ENCODE data around the gene HS2ST1. TPM values are rescaled to one million over a fixed set of nuclear protein-coding genes. Genes with fewer than 3 reads are reported as not detected.

The HS2ST1 gene
- total RNA-seq, 2 experiments from 2014 or later = 16.8 to 21.6 TPM

DNA sequence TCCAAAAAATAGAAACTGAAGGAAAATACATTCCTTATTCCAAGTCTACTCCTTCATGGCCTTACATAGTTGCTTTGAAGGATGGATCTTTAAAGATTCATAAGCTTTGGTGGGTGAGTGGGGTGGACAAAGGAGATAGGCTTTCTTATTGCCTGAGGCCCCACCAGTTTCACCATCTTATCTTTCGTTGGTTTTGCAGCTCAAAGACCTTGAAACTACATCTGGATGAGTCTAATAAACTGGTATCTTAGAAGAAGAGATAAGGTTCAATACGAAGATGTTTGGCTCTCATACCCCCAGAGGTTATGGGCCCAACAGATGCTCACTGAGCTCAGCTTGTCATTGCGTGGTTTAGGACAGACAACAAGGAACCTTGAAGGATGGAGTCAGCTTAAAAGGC lies 201.5 kb downstream of the HS2ST1 start:
- no peaks in the 10 kb centered on the region for H3K4me1 Mint-ChIP-seq (ENCODE audit: low read depth)
- intact Hi-C loops (cut with micrococcal nuclease) = no loop called here
- no peak for TF ChIP-seq CTCF (IDR thresholded peaks at IDR 0.05)

DNA sequence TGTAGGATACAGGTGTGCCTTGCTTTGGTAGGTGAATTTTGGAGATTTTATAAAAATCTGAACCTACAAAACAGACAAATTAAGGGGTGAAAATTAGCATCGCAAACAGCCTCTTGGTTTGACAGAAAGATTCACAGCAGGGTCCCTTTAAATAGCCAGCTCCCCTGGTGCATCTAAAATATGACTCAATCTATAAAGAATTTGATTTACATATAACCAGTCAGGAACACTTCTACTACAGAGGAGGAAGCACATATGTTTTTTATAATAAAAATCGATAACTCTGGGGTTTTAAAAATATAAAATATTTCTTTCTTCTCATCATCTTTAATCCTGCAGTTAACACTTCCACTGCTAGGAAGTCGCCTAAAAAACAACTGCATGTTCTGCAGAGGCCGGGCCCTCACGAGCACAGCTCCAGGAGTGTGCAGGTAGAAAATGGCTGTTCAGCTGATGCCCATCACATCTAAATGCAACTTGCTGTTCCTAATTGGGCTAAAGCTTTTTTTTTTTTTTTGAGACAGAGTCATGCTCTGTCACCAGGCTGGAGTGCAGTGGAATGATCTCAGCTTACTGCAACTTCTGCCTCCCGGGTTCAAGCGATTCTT lies 203.4 kb downstream of the HS2ST1 start:
- H3K27me3 Mint-ChIP-seq = no peaks in the 10 kb centered on the region
- H3K9me3 Mint-ChIP-seq = no peaks in the 10 kb centered on the region
- H3K36me3 Mint-ChIP-seq (ENCODE audit: low read depth) = no peaks in the 10 kb centered on the region
- no peaks in the 10 kb centered on the region for H3K4me1 Mint-ChIP-seq (ENCODE audit: low read depth)
- TF ChIP-seq CTCF (IDR thresholded peaks at IDR 0.05) = no peak
- H3K4me3 Mint-ChIP-seq = no peak overlapping the region
- intact Hi-C loops (cut with micrococcal nuclease) = no loop called here
- no peak for DNase-seq
- POLR2A ChIA-PET = no interaction called here
- no peak overlapping the region for H3K27ac Mint-ChIP-seq
- CTCF ChIA-PET = interaction anchor here (3.3 kb wide), 1 partner anchor 11 kb away, joined by 16 read pairs; no protein-coding TSS in a partner anchor
- no peak for ATAC-seq

More for the DNA sequence above, 201.5 kb downstream of the HS2ST1 start:
- no peak for ATAC-seq
- DNase-seq = no peak
- no peaks in the 10 kb centered on the region for H3K27me3 Mint-ChIP-seq
- H3K4me3 Mint-ChIP-seq = no peak overlapping the region
- POLR2A ChIA-PET = interaction anchor here (0.6 kb wide), 1 partner anchor 201 kb away, joined by 3 read pairs; no protein-coding TSS in a partner anchor
- CTCF ChIA-PET = interaction anchor here (0.6 to 3.3 kb wide), 4 partner anchors 9 to 19 kb away, joined by 3 to 16 read pairs (median 4); no protein-coding TSS in a partner anchor
- H3K9me3 Mint-ChIP-seq = no peaks in the 10 kb centered on the region
- H3K36me3 Mint-ChIP-seq (ENCODE audit: low read depth) = no peaks in the 10 kb centered on the region
- H3K27ac Mint-ChIP-seq = no peak overlapping the region

GRCh38 chr1:87119541-87120140 lies 205.2 kb downstream of the HS2ST1 start:
- DNase-seq (no peak), ATAC-seq (no peak)
- Mint-ChIP-seq H3K9me3 (no peaks in the 10 kb centered on the region), H3K4me1 (ENCODE audit: low read depth) (no peaks in the 10 kb centered on the region), H3K27ac (no peak overlapping the region), H3K27me3 (no peaks in the 10 kb centered on the region), H3K4me3 (no peak overlapping the region), H3K36me3 (ENCODE audit: low read depth) (no peaks in the 10 kb centered on the region)
- no peak for TF ChIP-seq CTCF (IDR thresholded peaks at IDR 0.05)
- ChIA-PET CTCF (no interaction called here), POLR2A (no interaction called here)
- intact Hi-C loops (cut with micrococcal nuclease) = no loop called here

DNA sequence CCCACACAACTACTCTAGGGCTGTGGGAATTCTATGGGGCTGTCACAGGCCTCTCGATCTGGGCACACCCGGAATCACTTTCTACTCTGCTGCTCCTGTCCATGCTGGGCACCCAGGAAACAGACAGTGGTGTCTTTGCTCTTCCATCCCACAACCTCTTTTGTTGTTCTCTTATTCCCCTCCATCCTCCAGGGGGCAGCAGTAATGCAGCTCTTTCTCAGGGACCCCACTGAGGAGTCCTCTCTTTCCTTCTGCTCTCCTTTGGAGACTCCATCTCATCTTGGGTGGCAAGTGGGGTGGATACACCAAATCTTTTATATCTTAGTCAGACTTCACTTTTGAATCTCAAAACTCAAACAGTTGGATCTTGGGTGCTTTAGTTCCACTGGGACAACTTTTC lies 206.3 kb downstream of the HS2ST1 start:
- H3K4me3 Mint-ChIP-seq = no peak overlapping the region
- intact Hi-C loops (cut with micrococcal nuclease) = no loop called here
- no peaks in the 10 kb centered on the region for H3K4me1 Mint-ChIP-seq (ENCODE audit: low read depth)
- ChIA-PET CTCF (interaction anchor here (1.5 to 1.6 kb wide), 2 partner anchors 10 to 12 kb away, joined by 5 read pairs; no protein-coding TSS in a partner anchor), POLR2A (interaction anchor here (0.6 kb wide), 1 partner anchor 13 kb away, joined by 4 read pairs; no protein-coding TSS in a partner anchor)
- no peaks in the 10 kb centered on the region for H3K36me3 Mint-ChIP-seq (ENCODE audit: low read depth)
- H3K27me3 Mint-ChIP-seq = no peaks in the 10 kb centered on the region
- no peaks in the 10 kb centered on the region for H3K9me3 Mint-ChIP-seq
- no peak for ATAC-seq
- H3K27ac Mint-ChIP-seq = no peak overlapping the region
- peak; percentile 19 for TF ChIP-seq CTCF (IDR thresholded peaks at IDR 0.05)
- peak; percentile 29 for DNase-seq

DNA sequence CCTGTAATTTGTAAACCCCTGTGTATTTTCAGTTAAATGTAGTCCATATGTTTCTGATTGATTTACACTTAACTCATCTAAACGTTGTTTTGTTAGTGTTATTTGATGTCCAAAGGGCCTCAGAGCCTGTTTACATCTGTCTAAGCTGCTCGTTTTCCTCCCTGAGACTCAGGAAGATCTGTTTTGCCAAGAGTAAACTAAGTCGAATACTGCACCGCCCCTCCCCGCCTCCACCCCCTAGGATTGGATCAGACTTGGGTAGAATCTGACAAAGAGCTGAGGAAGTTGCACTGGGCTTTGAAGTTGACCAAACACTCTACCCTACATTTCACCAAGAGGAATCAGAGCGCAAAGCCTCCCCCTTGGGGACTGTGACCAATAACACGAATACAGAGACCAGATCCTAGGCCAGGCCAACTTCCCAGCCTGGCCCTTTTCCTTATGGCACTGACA lies 207.3 kb downstream of the HS2ST1 start:
- intact Hi-C loops (cut with micrococcal nuclease) = no loop called here
- ATAC-seq (no peak), DNase-seq (no peak)
- no peak overlapping the region for H3K4me3 Mint-ChIP-seq
- no peaks in the 10 kb centered on the region for H3K9me3 Mint-ChIP-seq
- H3K4me1 Mint-ChIP-seq (ENCODE audit: low read depth) = no peaks in the 10 kb centered on the region
- peaks cover 3% of the 10 kb centered on the region for H3K27me3 Mint-ChIP-seq
- CTCF ChIA-PET = interaction anchor here (1.5 to 1.6 kb wide), 2 partner anchors 9 to 13 kb away, joined by 5 read pairs; no protein-coding TSS in a partner anchor
- TF ChIP-seq CTCF (IDR thresholded peaks at IDR 0.05) = no peak
- no peak overlapping the region for H3K27ac Mint-ChIP-seq
- POLR2A ChIA-PET = no interaction called here
- no peaks in the 10 kb centered on the region for H3K36me3 Mint-ChIP-seq (ENCODE audit: low read depth)
